NB4 (cell line): ENCODE data around the gene IQSEC3.

ENCODE experiments used
- DNase-seq: peaks from one replicate; pipeline ENCODE4 v3.0.0; 2010; ENCODE audit warnings: low read depth
- H3K4me3 ChIP-seq: one replicate; pipeline ENCODE4 v1.5.1; 2011; ENCODE audit warnings: mild to moderate bottlenecking, low read depth, low read length, moderate library complexity
- MYC ChIP-seq: IDR thresholded peaks from 2 replicates; pipeline ENCODE4 v1.6.1; 2011; ENCODE audit warnings: low read depth, low read length
- POLR2A ChIP-seq: IDR thresholded peaks from 2 replicates; pipeline ENCODE4 v1.6.1; 2011; ENCODE audit warnings: mild to moderate bottlenecking; ENCODE audit not compliant: insufficient read length; ENCODE audit errors: extremely low read depth
- TF ChIP-seq, protein P1 (sequence below): IDR thresholded peaks from one replicate; pipeline ENCODE4 v1.5.1; 2012; ENCODE audit warnings: low read depth, low read length
- TF ChIP-seq, protein P2 (sequence below): IDR thresholded peaks from 2 replicates; pipeline ENCODE4 v1.6.1; 2011; ENCODE audit warnings: low read depth, low read length

The IQSEC3 gene

DNA sequence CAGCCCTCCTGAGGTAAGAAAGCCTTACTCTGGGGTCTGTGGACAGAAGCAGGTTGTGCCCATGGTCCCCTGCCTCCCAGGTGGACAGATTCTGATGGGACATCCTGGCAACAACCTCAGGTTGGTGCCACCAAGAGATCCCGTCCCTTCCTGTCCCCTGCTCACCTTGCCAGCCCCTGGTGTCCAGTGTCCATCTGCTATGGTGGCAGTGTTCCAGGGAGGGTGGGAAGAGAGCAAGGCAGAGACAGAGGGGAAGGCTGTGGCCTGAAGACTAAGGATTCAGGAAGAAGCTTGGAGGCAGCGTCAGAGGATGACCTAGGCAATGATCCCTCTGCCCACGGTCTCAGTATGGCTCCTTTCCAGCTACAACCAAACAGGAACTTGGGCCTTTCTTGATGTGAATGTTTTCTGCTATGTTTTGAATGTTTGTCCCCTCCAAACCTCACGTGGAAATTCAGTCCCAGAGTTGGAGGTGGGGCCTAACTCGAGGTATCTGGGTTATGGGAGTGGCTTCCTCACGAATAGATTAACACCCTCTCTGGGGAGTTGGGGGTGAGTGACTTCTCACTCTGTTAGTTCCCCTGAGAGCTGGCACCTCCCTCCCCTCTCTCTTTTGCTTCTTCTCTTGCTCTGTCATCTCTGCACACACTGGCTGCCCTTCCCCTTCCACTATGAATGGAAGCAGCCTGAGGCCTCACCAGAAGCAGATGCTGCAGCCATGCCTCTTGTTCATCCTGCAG lies 26.9 kb downstream of the IQSEC3 start:
- no peak overlapping the region for H3K4me3 ChIP-seq
- peak; percentile 56 for DNase-seq
- TF ChIP-seq MYC (no peak), POLR2A (no peak)
- TF ChIP-seq, protein P1, sequence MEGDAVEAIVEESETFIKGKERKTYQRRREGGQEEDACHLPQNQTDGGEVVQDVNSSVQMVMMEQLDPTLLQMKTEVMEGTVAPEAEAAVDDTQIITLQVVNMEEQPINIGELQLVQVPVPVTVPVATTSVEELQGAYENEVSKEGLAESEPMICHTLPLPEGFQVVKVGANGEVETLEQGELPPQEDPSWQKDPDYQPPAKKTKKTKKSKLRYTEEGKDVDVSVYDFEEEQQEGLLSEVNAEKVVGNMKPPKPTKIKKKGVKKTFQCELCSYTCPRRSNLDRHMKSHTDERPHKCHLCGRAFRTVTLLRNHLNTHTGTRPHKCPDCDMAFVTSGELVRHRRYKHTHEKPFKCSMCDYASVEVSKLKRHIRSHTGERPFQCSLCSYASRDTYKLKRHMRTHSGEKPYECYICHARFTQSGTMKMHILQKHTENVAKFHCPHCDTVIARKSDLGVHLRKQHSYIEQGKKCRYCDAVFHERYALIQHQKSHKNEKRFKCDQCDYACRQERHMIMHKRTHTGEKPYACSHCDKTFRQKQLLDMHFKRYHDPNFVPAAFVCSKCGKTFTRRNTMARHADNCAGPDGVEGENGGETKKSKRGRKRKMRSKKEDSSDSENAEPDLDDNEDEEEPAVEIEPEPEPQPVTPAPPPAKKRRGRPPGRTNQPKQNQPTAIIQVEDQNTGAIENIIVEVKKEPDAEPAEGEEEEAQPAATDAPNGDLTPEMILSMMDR = no peak
- TF ChIP-seq, protein P2, sequence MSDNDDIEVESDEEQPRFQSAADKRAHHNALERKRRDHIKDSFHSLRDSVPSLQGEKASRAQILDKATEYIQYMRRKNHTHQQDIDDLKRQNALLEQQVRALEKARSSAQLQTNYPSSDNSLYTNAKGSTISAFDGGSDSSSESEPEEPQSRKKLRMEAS = no peak

DNA sequence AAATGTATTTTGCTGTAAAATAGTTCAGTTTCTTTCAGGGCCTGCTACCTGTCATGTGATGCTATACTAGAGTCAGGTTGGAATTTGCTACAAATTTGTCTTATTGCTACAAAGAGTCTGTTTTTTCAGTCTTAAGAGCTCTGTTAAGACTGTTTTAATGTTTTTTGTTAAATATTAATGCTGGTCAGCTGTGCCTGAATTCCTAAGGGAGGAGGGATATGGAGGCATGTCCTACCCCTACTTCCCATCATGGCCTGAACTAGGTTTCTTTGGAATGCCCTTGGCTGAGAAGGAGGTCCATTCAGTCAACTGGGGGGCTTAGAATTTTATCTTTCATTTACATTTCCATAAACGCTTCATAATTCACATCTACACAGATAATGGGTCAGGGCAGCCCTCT lies 30.0 kb downstream of the IQSEC3 start:
- no peak for DNase-seq
- no peak overlapping the region for H3K4me3 ChIP-seq
- TF ChIP-seq MYC (no peak), POLR2A (no peak)
- TF ChIP-seq, protein P2 = no peak

DNA sequence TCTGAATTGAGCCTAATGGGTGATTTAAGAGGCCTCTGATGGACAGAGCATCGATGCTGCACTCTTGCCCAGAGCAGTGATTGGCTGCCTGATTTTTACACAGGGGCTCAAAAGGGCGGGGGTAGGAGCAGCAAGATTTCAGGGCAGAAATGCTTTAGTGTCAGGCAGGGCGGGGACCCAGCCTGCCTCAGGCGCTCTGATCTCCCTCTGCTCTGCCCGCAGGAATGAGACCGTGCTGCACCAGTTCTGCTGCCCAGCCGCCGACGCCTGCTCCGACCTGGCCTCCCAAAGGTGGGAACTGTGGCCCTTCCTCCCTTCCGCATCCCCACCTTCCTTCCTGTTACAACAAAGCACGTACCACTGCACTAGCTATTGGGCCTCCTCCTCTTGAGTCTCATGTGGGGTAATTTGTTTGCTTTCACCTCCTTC lies 32.4 kb downstream of the IQSEC3 start:
- TF ChIP-seq, protein P2 = no peak
- TF ChIP-seq, protein P1 = no peak
- TF ChIP-seq MYC = no peak
- no peak for TF ChIP-seq POLR2A
- no peak overlapping the region for H3K4me3 ChIP-seq
- no peak for DNase-seq

DNA sequence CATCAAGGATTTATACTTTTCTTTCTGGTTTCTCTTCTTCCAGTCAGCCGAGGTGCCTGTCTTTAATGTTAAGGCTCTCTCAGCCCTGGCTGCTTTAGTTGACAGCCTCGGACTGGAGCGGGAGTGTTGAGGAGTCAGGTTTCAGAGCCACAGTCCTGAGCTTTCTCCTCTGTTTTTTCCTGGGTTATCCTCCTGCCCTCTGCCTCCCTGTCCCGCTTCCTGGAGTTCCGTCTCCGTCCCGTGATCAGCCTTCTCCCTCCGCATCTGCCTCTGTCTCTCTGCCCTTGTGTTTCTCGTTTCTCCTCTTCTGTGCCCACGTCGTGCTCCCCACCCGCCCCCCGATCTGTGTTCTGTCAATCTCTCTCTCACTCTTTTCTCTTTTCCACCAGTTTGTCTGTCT lies 33.0 kb downstream of the IQSEC3 start:
- TF ChIP-seq MYC = no peak
- TF ChIP-seq, protein P1 = no peak
- no peak for TF ChIP-seq POLR2A
- TF ChIP-seq, protein P2 = no peak
- no peak for DNase-seq
- H3K4me3 ChIP-seq = no peak overlapping the region

DNA sequence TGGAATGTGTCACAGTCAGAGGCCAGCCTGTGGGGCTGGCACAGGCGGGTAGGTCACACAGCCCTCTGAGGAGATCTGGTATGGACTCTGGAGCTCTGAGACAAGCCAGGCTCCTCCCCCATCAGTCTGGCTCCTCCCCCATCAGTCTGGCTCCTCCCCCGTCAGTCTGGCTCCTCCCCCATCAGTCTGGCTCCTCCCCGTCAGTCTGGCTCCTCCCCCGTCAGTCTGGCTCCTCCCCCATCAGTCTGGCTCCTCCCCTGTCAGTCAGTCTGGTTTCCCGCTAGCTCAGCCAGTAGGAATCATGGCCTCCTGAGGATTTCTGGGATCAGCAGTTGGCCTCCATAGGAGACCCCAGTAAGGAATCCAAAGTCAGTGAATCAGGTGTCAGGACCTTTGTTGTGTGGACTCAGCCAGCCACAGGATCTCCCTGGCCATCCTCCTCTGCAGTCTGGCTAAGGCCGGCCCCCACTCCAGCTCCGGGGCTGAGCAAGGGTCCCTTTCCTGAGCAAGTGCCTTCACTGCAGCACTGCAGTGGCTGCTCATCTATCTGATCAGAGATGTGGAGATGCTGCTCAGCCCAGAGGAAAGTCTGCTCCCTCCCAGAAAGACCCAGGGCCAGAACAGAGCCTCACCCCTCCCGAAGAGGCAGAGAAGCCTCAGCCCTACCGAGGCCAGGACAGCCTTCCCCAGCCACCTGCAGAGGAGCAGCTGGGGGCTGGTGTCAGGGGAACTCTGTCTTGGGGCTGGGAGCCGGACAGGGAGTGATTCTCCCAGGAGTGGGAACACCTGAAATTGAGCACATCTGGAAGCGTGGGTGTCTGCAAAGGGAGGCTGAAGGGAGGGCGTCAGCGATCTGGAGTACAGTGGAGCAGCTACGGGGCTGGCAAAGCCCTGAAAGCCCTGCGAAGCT lies 35.7 kb downstream of the IQSEC3 start:
- H3K4me3 ChIP-seq = no peak overlapping the region
- TF ChIP-seq POLR2A (no peak), MYC (no peak)
- TF ChIP-seq, protein P1 = no peak
- TF ChIP-seq, protein P2 = no peak
- DNase-seq = no peak

DNA sequence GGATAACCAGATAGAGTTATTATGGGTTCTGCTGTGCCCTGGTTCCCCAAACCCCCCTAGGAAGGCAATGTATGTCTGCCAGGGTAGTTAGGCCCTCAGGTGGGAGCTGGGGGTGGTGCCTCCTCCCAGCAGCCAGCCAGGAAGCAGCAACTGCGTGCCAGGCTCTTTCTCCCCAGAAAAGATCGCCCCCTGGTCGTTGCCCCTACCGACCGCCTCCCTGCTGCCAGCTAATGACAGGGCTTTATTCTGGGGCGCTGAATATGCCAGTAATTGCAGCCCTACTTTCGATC lies 36.3 kb downstream of the IQSEC3 start:
- H3K4me3 ChIP-seq = no peak overlapping the region
- DNase-seq = no peak
- TF ChIP-seq, protein P1 = no peak
- TF ChIP-seq MYC (no peak), POLR2A (no peak)
- TF ChIP-seq, protein P2 = no peak
